Stimulated activated CD4-positive, alpha-beta T cell treated with anti-CD3 and anti-CD28 coated beads, TNF-alpha, amount 100 ng/mL, for 4 hours (primary cell): Measurements from ENCODE around the gene VPS13A.

ENCODE experiments used
- DNase-seq, 3 experiments: peaks; one replicate each; pipeline ENCODE4 v3.0.0-alpha.2; 2020; ENCODE audit warnings: low read depth in 3 of 3

The VPS13A gene

DNA sequence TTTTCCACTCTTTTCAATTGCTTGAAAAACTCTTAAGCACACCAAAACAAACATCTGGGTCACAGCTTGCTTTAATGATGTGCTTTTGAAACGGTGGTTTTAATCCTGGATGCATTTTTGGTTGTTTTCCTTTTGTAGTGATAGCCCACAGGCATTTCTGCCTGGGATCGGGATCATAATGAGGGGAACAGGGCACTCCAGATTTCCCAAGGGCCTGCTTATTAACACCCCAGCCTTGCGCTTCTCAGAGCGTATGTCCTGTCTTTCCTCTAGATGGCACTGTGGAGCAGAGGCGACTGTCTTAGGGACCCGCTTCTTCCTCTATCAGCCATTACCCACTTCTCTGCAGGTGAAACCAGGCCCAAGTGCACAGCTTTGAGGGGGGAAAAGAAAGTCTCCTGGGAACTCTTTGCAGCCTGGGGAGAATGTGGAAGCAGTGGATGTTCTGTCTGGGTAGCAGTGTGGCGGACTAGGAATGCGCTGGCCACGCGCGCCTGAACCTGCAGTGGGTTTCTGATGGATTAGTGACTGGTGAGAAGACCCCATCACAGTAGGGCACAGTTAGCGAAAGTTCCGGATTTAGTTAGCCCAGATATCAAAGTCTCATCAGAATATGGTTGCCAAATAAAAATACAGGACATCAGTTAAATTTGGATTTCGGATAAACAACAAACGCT lies 280.7 kb downstream of the VPS13A start:
- peak; percentile 33 to 40 (median 37) for DNase-seq

DNA sequence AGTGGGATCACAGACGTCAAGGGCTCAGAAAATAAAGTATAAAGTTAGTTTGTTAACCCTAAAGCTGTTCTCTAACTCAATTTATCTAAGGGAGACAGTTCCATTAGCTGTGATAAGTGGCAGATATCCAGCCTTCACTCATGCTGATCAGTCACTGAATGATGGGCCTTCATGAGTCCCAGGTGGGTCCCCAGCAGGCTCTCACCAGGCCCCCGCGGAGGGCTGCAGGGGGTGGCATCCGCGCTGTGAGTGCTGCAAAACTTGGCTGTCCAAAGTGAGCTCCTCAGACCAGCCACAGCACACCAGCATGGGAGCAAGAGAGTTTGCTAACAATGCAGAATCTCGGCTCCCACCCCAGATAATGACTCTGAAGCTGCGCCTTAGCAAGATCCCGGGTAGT lies 283.6 kb downstream of the VPS13A start:
- no peak for DNase-seq

DNA sequence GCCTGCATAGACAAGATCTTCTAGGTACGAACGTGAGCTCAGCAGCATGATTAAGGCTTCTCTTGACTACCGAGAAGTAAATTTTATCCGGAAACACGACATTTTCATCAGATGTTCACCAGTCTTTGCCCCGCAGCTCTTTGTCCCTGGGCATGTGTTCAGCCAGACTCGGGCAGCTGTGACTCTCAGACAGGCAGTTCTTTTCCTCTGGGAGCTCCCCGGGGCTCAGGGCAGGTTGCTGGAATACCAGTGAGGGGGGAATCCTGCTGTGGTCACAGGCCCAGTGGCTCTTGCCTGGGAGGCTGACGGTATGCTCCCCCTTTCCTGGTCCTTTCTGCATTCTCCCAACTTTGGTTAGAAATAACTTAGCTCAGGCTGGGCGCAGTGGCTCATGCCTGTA lies 284.7 kb downstream of the VPS13A start:
- no peak for DNase-seq

DNA sequence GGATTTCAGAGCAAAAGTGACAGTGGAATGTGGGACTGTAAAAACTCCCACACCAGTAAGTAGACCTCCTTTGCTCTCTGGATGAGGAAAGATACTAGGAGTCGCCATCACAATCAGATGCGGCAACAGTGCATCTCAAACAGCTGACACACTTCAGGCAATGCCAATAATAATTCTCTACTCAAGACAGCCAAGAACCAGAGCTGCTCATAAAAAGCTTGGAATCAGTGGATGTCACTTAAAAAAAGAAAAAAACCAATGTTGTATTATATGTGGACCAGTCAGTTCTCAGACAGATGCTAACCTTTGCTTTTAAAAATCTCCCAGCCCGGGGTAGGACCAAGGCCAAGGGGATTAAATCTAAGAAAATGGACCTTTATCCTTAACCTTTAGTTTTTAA lies 285.8 kb downstream of the VPS13A start:
- DNase-seq: no peak

DNA sequence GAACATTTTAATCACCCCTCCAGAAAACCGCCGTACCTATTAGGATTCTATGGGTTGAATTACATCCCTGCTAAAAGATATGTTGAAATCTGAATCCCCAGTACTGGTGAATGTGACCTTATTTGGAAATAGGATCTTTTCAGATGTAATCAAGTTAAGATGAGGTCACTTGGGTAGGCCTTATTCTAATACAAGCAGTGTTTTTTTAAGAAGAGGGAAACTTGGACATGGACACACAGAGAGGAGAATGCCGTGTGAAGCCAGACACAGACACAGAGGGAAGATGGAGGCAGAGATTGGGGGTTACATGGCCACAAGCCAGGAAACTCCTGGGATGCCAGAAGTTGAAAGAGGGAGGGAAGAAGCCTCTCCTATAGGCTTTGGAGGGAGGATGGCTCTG lies 287.3 kb downstream of the VPS13A start:
- DNase-seq: no peak

DNA sequence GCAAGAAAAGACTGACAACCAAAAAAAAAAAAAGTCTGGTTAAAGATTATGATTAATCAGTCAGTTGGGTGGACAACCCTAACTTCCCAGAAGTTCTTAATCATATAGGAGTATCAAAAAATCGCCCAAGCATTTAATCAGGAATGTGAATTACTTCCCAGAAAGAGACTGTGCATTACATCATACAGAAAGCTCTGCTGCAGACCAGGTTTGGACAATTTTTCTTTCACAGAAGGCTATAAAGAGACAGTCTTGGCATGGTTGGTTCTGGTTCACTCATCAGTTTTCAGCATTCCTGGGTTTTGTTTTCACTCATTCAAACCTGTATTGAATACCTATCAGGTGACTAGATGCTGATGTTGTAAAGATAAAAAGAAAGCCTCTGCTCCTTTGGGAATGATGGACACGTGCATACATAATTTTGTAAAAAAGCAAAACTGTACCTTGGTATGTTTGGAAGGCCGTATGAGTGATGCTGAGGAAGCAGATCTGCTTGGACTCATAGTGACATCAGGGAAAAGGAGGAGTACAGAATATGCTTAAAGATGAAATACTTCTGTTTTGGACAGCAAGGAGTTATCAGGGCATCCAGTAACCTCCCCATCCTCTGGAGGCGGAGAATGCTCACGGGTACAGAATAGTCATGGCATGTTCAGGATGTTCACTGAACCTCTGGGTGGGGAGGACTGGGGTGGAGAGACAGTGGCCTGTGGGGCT lies 292.3 kb downstream of the VPS13A start:
- no peak for DNase-seq
